ENCODE data around the gene ZFP62. TPM values are rescaled to one million over a fixed set of nuclear protein-coding genes. Genes with fewer than 3 reads are reported as not detected.

ZFP62 gene
- total RNA-seq, 1 donor from 2014 or later: 14.5 TPM

DNA sequence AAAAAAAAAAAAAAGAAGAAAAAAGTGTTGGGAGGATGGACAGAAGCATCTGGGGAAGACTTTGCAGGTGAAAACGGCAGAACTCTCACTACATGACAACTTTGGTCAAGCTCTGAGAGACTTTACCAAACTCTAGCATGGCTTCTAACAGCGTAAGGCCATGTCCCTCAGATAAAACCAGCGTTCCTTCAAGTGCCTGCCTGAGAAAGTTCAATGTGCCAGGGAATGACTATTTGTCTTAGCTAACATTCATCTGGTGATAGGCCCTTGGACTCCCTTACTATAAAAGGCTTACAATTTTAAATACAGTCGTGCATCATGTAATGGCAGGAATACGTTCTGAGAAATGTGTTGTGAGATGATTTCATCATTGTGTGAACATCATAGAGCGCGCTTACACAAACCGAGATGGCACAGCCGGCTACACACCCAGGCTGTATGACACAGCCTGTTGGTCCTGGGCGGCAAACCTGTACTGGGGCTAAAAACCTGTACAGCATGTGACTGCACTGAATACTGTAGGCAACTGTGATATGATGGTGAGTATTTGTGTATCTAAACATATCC lies 14.9 kb upstream of the ZFP62 start:
- Mint-ChIP-seq H3K4me1 (ENCODE audit: low read depth, unreplicated experiment) (no peaks in the 10 kb centered on the region), H3K27ac (ENCODE audit: unreplicated experiment) (no peak overlapping the region), H3K27me3 (ENCODE audit: low read depth, unreplicated experiment) (peaks cover 6% of the 10 kb centered on the region), H3K9me3 (ENCODE audit: unreplicated experiment) (no peaks in the 10 kb centered on the region), H3K4me3 (ENCODE audit: unreplicated experiment) (no peak overlapping the region), H3K36me3 (ENCODE audit: low read depth, unreplicated experiment) (no peaks in the 10 kb centered on the region)
- DNase-seq (ENCODE audit: low read depth) (no peak), FAIRE-seq (no peak)
- Histone ChIP-seq H3K79me2 (ENCODE audit: insufficient read depth, low read length) (no peaks in the 10 kb centered on the region), H4K20me1 (ENCODE audit: insufficient read depth, low read length) (no peaks in the 10 kb centered on the region), H3K27ac (ENCODE audit: low read depth, low read length) (no peak overlapping the region), H2AFZ (ENCODE audit: low read depth, low read length) (no peak overlapping the region), H3K4me1 (ENCODE audit: insufficient read depth, low read length) (no peaks in the 10 kb centered on the region), H3K36me3 (ENCODE audit: insufficient read depth, low read length) (no peaks in the 10 kb centered on the region), H3K4me3 (ENCODE audit: insufficient read depth, low read depth, low read length) (no peak overlapping the region), H3K4me2 (ENCODE audit: low read length) (no peak overlapping the region), H3K27me3 (ENCODE audit: insufficient read depth, low read length) (no peaks in the 10 kb centered on the region), H3K9ac (ENCODE audit: low read length) (no peak overlapping the region), H3K9me3 (ENCODE audit: insufficient read depth, low read depth, low read length) (no peaks in the 10 kb centered on the region)
- TF ChIP-seq EZH2 (IDR thresholded peaks at IDR 0.05; ENCODE audit: insufficient read depth, low read length): no peak
- TF ChIP-seq, protein P1, sequence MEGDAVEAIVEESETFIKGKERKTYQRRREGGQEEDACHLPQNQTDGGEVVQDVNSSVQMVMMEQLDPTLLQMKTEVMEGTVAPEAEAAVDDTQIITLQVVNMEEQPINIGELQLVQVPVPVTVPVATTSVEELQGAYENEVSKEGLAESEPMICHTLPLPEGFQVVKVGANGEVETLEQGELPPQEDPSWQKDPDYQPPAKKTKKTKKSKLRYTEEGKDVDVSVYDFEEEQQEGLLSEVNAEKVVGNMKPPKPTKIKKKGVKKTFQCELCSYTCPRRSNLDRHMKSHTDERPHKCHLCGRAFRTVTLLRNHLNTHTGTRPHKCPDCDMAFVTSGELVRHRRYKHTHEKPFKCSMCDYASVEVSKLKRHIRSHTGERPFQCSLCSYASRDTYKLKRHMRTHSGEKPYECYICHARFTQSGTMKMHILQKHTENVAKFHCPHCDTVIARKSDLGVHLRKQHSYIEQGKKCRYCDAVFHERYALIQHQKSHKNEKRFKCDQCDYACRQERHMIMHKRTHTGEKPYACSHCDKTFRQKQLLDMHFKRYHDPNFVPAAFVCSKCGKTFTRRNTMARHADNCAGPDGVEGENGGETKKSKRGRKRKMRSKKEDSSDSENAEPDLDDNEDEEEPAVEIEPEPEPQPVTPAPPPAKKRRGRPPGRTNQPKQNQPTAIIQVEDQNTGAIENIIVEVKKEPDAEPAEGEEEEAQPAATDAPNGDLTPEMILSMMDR (IDR thresholded peaks at IDR 0.05; ENCODE audit: insufficient read depth, low read depth, low read length): no peak

GRCh38 chr5:180874804-180875582 lies 13.9 kb upstream of the ZFP62 start:
- Histone ChIP-seq H3K9me3 (ENCODE audit: insufficient read depth, low read depth, low read length) (no peaks in the 10 kb centered on the region), H3K79me2 (ENCODE audit: insufficient read depth, low read length) (no peaks in the 10 kb centered on the region), H3K27ac (ENCODE audit: low read depth, low read length) (no peak overlapping the region), H3K4me1 (ENCODE audit: insufficient read depth, low read length) (no peaks in the 10 kb centered on the region), H3K27me3 (ENCODE audit: insufficient read depth, low read length) (no peaks in the 10 kb centered on the region), H3K4me2 (ENCODE audit: low read length) (no peak overlapping the region), H3K36me3 (ENCODE audit: insufficient read depth, low read length) (no peaks in the 10 kb centered on the region), H3K4me3 (ENCODE audit: insufficient read depth, low read depth, low read length) (no peak overlapping the region), H4K20me1 (ENCODE audit: insufficient read depth, low read length) (no peaks in the 10 kb centered on the region), H3K9ac (ENCODE audit: low read length) (no peak overlapping the region), H2AFZ (ENCODE audit: low read depth, low read length) (no peak overlapping the region)
- no peak for DNase-seq (ENCODE audit: low read depth)
- Mint-ChIP-seq H3K36me3 (ENCODE audit: low read depth, unreplicated experiment) (no peaks in the 10 kb centered on the region), H3K27ac (ENCODE audit: unreplicated experiment) (no peak overlapping the region), H3K9me3 (ENCODE audit: unreplicated experiment) (no peaks in the 10 kb centered on the region), H3K27me3 (ENCODE audit: low read depth, unreplicated experiment) (peaks cover 6% of the 10 kb centered on the region), H3K4me1 (ENCODE audit: low read depth, unreplicated experiment) (no peaks in the 10 kb centered on the region), H3K4me3 (ENCODE audit: unreplicated experiment) (no peak overlapping the region)
- TF ChIP-seq EZH2 (IDR thresholded peaks at IDR 0.05; ENCODE audit: insufficient read depth, low read length): no peak
- TF ChIP-seq, protein P1 (IDR thresholded peaks at IDR 0.05; ENCODE audit: insufficient read depth, low read depth, low read length): no peak
- FAIRE-seq: no peak

All from astrocyte (in vitro differentiated cells and primary cell).